Measurements from ENCODE around the gene RTL10. TPM values are rescaled to one million over a fixed set of nuclear protein-coding genes. Genes with fewer than 3 reads are reported as not detected.
"Not testable (repeated sequence)": the region's sequence is repeated elsewhere in the genome, so short reads cannot be mapped to it uniquely, and the experiment has no call there.

RTL10 gene
- total RNA-seq, 1 experiment from 2014 or later, result 7.1 TPM

DNA sequence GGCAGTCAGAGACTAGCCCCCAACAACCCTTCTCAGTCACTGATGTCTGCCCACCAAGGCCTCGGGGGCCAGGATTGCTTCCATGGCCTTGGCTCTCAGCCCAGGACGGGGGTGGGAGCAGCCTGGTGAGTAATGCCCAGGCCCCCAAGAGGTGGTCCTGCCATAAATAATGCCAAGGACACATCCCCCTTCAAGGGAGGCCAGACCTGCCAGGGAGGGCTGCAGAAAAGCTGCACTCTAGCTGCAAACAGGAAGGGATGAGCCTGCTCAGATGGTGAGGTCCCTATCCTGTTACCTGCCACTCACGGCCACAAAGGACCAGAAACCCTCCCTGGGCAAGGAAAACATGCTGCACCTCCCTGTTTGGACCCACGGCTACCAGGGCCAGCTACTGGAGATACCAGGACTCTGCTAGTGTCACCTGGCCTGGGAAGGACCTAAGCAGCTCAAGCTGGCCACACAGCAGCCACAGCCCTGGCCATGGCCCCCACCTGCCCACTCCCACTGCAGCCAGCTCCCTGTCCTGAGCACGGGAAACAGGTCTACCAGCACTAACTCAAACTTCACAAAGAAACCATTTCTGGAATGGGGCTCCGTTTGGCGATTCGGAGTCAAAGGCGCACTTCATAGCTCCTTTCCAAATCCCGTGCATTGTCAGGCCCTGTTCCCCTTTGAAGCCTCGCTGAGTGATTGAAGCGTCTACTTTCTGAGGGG is 12.1 kb downstream of the RTL10 start:
- in situ Hi-C loops (cut with HindIII; ENCODE audit: low pct_unique_long_range_greater_than_20kb, low sequenced_read_pairs), result no loop called here
- DNase-seq (ENCODE audit: low read depth, low spot score), result no peak

- in situ Hi-C loops (cut with HindIII; ENCODE audit: low pct_unique_long_range_greater_than_20kb, low sequenced_read_pairs), result no loop called here
- DNase-seq (ENCODE audit: low read depth, low spot score), result no peak
These were observed 12.9 kb downstream of the RTL10 start for GRCh38 chr22:19841641-19842392.

- in situ Hi-C loops (cut with HindIII; ENCODE audit: low pct_unique_long_range_greater_than_20kb, low sequenced_read_pairs), result no loop called here
- no peak for DNase-seq (ENCODE audit: low read depth, low spot score)
These were observed 13.6 kb downstream of the RTL10 start for GRCh38 chr22:19840955-19841640.

DNA sequence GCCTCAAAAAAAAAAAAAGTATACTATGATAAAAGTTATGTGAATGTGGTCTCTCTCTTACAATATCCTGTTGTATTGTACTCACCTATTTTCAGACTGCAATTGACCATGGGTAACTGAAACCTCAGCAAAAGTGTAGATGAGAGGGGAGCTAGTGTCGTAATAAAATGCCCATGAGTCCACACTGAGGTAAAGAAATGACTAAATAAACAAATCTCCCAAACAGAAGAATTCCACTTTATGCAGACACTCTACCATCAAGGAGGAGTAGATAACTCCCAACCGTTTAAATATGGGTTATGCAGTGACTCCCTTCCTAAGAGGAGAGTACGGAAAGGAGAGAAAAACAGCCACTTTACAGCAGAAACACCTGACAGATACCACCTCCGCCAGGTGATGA is 14.6 kb downstream of the RTL10 start:
- DNase-seq (ENCODE audit: low read depth, low spot score), result no peak
- in situ Hi-C loops (cut with HindIII; ENCODE audit: low pct_unique_long_range_greater_than_20kb, low sequenced_read_pairs), result no loop called here

- in situ Hi-C loops (cut with HindIII; ENCODE audit: low pct_unique_long_range_greater_than_20kb, low sequenced_read_pairs), result loop anchor here (10.0 kb wide), 1 partner anchor 83 kb away; no protein-coding TSS in a partner anchor
- no peak for DNase-seq (ENCODE audit: low read depth, low spot score)
These were observed 16.8 kb downstream of the RTL10 start for GRCh38 chr22:19837915-19838314.

DNA sequence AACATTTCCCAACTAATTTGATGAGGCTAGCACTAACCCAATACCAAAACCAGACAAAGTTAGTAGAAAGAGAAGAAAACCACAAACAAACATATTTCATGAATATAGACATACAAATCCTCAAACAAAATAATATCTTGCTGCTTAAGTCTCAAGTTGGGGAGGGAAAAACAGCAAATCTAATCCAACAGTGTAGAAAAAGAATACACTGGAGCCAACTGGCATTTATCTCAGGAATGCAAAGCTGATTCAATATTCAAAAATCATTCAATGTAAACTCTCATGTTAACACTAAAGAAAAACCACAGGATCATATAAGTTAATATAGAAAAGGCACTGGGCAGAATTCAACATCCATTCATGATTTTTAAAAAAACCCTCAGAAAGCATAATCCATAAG is 18.2 kb downstream of the RTL10 start:
- in situ Hi-C loops (cut with HindIII; ENCODE audit: low pct_unique_long_range_greater_than_20kb, low sequenced_read_pairs), result loop anchor here (10.0 kb wide), 1 partner anchor 82 kb away; no protein-coding TSS in a partner anchor
- DNase-seq (ENCODE audit: low read depth, low spot score), result no peak

GRCh38 chr22:19834599-19834998 is 20.1 kb downstream of the RTL10 start:
- DNase-seq (ENCODE audit: low read depth, low spot score), result no peak
- in situ Hi-C loops (cut with HindIII; ENCODE audit: low pct_unique_long_range_greater_than_20kb, low sequenced_read_pairs), result loop anchor here (10.0 kb wide), 1 partner anchor 80 kb away; no protein-coding TSS in a partner anchor

DNA sequence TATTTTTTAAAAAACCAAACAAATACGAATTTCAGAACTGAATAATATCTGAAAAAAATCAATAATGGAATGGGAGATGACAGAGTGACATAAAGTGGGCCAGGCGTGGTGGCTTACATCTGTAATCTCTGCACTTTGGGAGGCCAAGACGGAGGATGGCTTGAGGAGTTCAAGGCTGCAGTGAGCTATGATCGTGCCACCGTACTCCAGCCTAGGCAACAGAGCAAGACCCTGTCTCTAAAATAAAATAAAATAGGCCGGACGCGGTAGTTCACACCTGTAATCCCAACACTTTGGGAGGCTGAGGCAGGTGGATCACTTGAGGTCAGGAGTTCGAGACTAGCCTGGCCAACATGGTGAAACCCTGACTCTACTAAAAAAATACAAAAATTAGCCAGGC is 21.3 kb downstream of the RTL10 start:
- DNase-seq (ENCODE audit: low read depth, low spot score), result not testable (repeated sequence)
- in situ Hi-C loops (cut with HindIII; ENCODE audit: low pct_unique_long_range_greater_than_20kb, low sequenced_read_pairs), result loop anchor here (10.0 kb wide), 1 partner anchor 79 kb away; no protein-coding TSS in a partner anchor

DNA sequence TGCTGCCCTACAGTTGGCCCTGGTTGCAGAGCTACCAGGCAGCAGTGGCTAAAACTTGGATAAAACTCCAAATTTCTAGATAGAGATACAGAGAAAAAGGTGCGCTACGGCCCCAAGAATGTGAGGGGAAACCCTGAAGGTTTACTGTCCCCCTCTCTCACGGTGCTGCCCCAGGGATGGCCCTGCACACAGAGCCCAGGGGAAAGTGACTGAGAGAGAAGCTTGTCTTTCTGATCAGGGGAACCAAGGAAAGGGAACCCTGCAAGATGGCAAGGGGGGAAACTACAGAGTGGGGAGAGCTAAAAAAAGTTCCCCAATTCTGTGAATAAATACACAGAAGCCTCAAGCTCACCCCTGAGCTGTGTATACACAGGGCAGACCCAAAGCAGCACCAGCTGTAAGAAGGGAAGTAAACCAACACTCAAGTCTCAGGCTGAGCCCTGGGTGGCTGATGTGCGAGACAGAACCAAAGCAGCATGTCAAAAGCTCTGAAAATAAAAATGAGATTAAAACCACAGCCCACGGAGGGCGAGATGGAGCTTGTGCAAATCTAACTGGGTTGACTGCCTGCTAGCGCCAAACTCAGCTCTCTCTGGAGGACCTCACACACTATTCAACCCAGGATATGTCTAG is 22.1 kb downstream of the RTL10 start:
- in situ Hi-C loops (cut with HindIII; ENCODE audit: low pct_unique_long_range_greater_than_20kb, low sequenced_read_pairs), result loop anchor here (10.0 kb wide), 1 partner anchor 78 kb away; no protein-coding TSS in a partner anchor

GRCh38 chr22:19831979-19832378 is 22.7 kb downstream of the RTL10 start:
- in situ Hi-C loops (cut with HindIII; ENCODE audit: low pct_unique_long_range_greater_than_20kb, low sequenced_read_pairs), result loop anchor here (10.0 kb wide), 1 partner anchor 77 kb away; no protein-coding TSS in a partner anchor
- not testable (repeated sequence) for DNase-seq (ENCODE audit: low read depth, low spot score)

More for the DNA sequence above, 22.1 kb downstream of the RTL10 start:
- no peak for DNase-seq (ENCODE audit: low read depth, low spot score)

DNA sequence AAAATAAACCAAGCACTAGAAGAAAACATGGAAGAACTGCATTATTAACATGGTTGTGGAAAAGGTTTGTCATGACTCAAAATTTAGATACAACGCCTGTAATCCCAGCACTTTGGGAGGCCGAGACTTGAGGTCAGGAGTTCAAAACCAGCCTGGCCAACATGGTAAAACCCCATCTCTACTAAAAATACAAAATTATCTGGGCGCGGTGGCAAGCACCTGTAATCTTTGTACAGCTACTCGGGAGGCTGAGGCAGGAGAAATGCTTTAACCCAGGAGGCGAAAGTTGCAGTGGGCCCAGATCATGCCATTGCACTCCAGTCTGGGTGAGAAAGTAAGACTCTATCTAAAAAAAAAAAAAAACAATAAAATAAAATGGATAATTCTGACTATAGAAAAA is 23.7 kb downstream of the RTL10 start:
- DNase-seq (ENCODE audit: low read depth, low spot score), result no peak
- in situ Hi-C loops (cut with HindIII; ENCODE audit: low pct_unique_long_range_greater_than_20kb, low sequenced_read_pairs), result loop anchor here (10.0 kb wide), 1 partner anchor 76 kb away; no protein-coding TSS in a partner anchor

GRCh38 chr22:19828035-19828401 is 26.7 kb downstream of the RTL10 start:
- in situ Hi-C loops (cut with HindIII; ENCODE audit: low pct_unique_long_range_greater_than_20kb, low sequenced_read_pairs), result no loop called here
- no peak for DNase-seq (ENCODE audit: low read depth, low spot score)

- DNase-seq (ENCODE audit: low read depth, low spot score), result no peak
- in situ Hi-C loops (cut with HindIII; ENCODE audit: low pct_unique_long_range_greater_than_20kb, low sequenced_read_pairs), result no loop called here
These were observed 27.2 kb downstream of the RTL10 start for GRCh38 chr22:19827341-19828034.

DNA sequence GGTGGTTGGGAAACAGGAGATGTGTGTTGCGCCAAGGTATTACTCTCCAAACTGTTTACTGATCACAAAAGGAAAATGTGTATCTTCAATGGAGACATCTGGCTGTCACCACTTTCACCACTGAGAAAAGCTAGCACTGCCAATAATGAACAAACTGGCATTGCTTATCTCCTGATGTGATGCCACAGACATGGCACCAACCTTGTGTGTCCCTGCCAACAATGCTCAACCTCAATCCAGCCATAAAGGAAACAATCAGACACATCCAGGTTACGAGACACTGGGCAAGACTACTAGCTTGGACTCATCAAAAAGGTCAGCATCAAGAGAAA is 28.1 kb downstream of the RTL10 start:
- DNase-seq (ENCODE audit: low read depth, low spot score), result no peak
- in situ Hi-C loops (cut with HindIII; ENCODE audit: low pct_unique_long_range_greater_than_20kb, low sequenced_read_pairs), result no loop called here

- in situ Hi-C loops (cut with HindIII; ENCODE audit: low pct_unique_long_range_greater_than_20kb, low sequenced_read_pairs), result no loop called here
- no peak for DNase-seq (ENCODE audit: low read depth, low spot score)
These were observed 28.6 kb downstream of the RTL10 start for GRCh38 chr22:19825904-19826618.

DNA sequence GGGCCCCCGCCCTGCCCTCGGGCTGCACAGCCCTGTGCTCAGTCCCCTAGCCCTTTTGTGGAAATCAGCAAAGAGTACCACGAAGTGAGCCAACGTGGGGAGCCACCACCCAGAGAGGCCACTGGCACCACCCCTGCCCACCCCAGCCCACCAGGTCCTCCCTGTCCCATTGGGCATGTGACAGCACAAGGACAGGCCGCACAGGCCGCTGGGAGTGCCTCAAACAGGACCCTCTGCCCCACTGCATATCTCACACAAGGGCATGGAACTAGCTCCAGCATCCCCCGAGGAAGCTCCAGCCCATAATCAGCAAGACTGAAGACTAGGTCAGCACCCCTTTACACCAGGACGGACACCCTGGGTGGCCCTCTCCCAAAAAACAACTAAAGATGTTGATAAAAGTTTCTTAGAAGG is 29.7 kb downstream of the RTL10 start:
- in situ Hi-C loops (cut with HindIII; ENCODE audit: low pct_unique_long_range_greater_than_20kb, low sequenced_read_pairs), result no loop called here
- DNase-seq (ENCODE audit: low read depth, low spot score), result no peak
